ENCODE results near the gene TH.
"Not testable (repeated sequence)": the region's sequence is repeated elsewhere in the genome, so short reads cannot be mapped to it uniquely, and the experiment has no call there.

Gene TH

DNA sequence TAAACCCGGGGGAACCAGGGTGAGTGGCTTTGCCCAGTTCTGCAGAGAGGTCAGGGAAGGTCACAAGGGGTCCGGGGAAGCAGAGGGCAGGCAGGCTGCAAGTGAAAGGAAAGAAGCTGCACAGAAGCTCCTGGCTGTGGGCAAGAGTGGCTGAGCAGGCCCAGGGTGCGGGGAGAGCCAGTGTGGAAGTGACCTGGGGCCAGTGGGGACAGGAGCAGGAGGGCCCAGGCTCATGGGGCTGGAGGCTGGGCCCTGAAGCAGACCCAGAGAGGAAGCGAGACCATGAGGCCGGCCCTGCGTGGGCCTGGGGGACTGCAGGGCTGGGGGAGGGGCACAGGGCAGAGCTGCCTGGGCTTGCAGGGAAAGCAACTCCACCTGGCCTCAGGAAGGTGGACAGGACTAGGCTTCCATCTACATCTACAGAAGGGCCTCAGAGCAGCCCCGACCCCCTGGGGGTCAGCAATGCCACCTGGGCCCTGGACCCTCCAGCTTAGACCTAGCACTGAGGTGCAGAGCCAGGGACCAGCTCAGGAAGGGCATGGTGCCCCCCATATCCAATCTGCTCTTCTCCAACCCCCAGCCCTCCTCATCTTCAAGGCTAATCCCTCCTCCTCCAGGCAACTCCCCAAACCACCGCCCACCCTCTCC, 44.0 kb downstream of the TH start:
- no peak for DNase-seq

DNA sequence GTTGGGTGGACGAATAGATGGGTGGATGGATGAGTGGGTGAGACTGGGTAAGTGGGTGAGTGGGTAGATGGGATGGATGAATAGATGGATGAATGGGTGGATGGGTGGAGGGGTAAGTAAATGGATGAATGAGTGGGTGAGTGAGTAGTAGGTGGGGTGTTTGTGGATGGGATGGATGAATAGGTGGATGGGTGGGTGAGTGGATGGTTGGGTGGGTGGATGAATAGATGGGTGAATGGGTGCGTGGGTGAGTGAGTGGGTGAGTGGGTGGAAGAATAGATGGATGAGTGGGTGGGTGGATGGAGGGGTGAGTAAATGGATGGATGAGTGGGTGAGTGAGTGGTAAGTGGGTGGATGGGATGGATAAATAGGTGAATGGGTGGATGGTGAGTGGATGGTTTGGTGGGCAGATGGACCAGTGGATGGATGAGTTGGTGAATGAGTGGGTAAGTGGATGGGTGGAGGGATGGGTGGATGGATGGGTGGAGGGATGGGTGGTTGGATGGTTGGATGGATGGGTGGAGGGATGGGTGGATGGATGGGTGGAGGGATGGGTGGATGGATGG, 45.0 kb downstream of the TH start:
- DNase-seq, result no peak

DNA sequence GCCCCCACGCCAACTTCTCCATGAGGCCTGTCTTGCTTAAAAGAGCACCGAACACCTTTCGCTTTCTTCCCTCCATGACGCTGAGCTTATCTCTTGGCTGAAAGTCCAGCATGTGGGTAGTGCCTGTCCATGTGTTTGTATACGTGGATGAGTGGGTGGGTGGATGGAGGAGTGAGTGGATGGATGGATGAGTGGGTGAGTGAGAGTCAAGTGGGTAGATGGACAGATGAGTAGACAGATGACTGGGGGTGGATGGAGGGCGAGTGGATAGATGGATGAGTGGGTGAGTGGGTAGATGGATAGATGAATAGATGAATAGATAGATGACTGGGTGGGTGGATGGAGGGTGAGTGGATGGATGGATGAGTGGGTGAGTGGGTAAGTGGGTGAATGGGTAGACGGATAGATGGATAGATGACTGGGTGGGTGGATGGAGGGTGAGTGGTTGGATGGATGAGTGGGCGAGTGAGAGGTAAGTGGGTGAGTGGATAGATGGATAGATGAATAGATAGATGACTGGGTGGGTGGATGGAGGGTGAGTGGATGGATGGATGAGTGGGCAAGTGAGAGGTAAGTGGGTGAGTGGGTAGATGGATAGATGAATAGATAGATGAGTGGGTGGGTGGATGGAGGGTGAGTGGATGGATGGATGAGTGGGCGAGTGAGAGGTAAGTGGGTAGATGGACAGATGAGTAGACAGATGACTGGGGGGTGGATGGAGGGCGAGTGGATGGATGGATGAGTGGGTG, 46.7 kb downstream of the TH start:
- DNase-seq, result not testable (repeated sequence)

DNA sequence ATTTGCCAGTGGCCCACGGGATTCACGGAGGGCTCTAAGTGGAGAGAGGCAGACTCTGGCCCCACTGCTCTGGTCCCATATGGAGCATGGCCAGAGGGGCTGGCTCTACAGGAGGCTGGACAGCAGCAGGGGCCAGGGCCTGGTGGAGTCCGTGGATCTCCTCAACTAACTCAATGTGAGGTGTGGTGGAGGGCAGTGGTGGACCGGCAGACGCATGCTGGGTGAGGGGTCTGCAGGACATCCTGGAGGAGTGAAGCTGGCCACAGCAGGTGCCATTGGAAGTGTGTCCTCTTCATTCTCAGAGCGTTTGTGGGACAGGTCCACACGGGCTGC, 48.0 kb downstream of the TH start:
- no peak for DNase-seq

DNA sequence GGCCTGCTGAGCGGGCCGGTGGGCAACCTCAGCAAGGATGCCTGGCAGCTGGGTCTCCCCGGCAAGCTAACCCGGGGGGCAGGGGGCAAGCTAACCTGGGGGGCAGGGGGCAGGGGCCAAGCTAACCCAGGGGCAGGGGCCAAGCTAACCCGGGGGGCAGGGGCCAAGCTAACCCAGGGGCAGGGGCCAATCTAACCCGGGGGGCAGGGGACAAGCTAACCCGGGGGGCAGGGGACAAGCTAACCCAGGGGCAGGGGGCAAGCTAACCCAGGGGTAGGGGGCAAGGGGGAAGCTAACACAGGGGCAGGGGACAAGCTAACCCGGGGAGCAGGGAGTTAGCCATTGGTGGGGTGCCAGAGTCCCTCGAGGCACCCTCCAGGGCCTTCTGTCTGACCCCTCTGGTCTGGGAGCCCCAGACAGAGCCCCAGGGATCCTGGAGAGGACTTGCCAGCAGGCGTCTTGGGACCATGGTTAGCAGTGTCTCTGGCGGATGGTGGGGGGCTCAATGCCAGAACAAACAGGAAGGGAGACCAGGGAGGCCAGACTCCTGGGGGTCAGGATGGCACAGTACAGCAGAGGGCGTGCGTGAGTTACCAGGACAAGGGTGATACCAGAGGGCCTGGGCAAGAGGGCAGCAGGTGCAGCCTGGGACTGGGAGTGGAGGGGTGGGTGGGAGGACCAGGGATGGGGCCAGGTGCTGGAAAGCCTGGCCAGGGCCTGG, 48.5 kb downstream of the TH start:
- no peak for DNase-seq

DNA sequence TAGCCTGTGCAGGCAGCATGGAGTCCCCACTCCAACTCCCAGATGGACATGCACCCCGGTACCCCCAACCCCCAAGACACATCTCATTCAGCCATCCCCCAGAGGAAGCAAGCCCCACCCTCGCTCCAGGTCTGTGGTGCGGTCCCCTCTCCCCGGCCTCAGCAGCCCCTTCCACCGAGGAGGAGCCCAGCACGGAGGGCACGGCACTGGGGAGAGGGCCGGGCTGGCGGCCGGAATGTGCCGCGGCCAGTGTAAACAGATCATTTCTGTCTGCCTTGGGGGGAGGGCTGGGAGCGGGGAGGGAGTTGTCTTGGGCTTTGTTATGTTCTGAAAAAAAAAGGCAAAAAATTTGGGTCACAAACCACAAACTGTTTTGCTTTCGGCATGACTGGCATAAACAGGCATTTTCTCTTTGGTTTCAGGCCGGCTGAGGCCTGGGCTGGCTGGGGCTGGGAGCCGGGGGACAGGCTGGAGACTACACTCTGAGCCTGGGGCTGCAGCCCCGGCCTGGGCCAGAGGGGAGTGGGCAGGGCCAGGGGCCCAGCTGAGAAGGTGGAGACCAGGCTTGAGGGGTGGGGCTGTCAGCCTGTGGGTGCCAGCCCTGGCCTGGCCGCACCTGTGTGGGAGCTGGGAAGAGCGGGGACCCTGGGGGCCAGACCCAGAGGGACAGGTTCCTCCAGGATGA, 49.3 kb downstream of the TH start:
- no peak for DNase-seq

DNA sequence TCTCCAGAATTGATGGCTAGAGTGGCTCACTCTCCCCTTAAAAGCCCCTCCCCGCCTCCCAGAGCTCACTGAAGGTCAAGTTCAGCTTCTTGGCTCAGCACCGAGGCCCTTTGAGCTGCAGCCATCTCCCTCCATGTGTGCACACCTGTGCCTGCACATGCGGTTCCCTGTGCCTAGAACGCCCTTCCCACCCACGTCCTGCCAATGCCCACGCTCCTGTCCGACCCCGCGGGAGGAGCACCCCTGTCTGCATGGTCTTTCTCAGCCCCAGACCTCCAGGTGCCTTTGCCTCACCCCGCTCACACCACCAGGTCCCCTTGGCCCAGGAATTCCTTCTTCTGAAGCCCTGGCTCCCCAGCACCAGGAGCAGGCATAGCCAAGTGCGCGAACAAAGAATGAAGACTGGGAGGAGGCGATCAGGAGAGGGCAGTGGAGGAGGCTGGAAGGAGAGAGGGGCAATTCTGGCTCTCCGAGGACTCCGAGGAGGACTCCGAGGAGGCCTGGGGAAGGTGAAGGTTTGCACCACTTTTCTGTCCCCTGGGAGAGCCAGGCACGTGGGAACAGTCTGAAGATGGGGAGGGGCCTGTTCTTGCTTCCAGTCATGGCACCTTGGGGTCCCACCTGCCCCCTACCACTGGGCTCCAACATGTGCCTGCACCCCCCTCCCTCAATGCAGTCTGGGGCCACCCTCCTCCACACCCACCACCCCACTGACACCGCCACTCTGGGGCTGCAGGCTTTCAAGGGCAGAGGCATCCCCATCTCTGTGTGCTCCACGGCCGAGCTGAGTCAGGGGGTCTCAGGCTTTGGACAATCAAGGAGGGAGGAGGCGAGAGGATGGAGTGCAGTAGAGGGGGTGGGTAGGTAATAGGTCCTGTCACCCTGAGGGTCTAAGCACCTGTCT, 50.1 kb downstream of the TH start:
- DNase-seq, result no peak

DNA sequence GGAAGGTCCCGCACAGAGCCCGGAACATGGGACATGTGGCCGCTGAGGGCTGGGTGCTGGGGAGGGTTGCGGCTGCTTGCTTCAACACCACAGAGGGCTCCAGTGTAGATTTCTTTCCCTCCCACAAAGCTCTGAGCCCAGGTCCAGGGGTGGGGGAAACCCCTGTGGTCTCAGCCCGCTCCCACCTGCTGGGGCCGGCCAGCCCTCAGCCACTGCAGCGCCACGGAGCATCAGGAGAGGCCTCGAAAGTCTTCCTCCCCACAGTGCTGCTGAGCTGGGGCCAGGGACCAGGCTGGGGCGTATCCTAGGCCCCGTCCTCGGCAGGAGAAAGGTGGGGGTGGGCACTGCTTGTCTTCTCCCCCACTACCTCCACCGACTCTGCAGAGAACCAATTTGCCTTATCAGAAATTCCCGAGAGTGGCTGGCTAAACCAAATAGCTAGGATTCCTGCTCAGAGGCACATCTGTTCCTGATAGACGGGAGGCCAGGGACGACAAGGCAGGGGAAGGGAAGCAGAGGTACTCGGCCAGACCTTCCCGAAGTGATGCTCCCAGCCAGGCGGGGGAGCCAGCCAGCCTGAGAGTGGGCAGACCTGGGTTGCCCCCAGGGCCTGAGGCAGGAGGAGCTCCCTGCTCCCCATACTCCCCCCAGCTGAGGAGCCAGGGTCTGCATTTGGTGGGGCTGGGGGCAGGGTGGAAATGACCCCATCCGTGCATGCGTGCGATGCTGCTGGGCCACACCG, 51.1 kb downstream of the TH start:
- no peak for DNase-seq

DNA sequence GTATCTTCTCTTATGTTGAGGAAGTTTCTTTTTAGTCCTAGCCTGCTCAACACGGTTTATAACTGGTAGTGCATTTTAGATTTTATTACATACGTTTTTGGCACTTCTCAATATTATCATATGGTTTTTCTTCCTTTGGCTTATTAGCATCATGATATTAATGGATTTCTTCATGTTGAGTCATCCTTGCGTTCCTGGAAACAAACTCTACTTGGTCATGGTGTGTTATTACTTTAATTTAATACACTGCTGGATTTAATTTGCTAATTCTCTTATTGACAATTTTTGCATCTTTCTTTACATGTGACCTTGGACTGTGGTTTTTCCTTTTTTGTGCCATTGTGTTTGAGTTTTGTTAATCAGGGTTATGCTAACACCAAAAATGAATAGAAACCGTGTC, 52.9 kb downstream of the TH start:
- no peak for DNase-seq

DNA sequence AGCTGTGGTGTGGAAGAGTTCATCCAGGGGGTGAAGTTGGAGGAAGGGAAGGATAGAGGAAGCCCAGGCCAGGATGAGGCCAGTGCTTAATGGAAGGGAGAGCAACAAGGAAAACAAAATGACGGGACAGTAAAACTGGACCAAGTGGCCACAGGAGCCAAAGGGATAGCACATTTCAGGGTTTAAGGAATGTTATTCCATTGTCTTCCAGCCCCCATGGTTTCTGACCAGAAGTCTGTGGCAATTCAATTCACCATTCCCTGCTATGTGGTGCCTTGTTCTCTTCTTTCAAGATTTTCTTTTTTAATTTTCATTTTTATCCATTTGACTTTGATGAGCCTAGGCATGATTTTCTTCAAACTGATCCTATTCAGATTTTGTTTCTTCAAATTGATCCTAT, 54.9 kb downstream of the TH start:
- no peak for DNase-seq

DNA sequence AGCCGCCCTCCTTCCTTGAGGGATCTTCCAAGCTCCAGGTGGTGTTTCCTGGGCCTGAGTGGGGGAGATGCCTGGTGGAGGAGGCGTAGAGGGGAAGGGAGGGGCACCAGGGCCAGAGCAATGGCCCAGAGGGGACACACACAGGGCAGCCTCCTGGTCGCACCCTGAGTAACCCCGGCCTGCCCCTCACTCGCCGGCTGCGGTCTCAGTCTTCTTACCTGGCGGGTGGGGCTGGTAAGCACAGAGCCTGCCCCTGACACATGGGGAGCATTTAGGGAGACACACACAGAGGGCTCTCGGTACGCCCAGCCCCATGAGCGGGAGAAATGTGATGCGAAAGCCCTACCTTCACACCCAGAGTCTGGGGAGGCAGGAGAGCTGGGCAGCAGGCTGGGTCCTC, 56.3 kb downstream of the TH start:
- no peak for DNase-seq

DNA sequence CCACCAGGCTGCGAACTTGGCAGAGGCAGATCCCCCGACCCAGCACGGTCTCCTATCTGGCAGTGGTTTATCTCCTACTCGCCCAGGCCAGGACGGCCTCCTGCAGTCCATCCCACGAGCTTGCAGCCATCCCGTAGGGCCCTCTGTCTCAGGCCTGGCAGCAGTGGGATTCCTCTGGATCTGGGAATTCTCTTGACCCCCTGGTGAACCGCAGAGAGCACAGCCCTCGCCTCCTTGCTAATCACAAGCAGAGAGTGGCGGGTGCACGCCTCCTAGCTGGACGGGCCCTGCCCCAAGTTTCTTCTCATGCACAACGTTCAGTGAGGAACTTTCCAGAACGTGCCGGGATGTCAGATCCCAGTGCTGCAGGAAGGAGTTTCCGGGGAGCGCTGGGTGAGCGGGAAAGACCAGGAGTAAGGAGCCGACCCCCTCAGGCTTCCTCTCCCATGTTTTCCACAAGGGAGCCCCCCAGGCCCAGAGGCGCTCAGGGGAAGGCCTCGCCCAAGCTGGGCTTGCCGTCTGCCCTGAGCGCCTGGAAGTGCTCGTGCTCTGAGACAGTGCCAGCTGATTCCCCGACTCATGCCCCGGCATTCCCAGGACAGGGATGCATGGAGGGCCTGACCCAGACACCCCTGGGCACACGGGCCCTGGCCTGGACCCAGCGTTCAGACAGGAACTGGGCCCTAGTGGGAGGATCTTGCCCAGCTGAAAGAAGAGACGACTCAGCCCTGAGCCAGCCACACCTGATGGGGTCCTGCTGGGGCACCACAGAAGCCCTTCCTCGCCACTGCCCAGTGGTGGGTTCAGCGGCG, 57.0 kb downstream of the TH start:
- DNase-seq, result no peak
